K562 (cell line): ENCODE measurements around the gene MICALL2. TPM values are rescaled to one million over a fixed set of nuclear protein-coding genes. Genes with fewer than 3 reads are reported as not detected.
A peak's percentile ranks its signal among the peaks of the same experiment; 100 is the strongest.

ENCODE experiments used
- ARID1B ChIP-seq: fragments of 450-650 bp; IDR thresholded peaks from 2 replicates; pipeline ENCODE4 v1.6.1; 2016; ENCODE audit warnings: antibody characterized with exemption, mild to moderate bottlenecking, inconsistent platforms
- BCOR ChIP-seq: fragments of 450-650 bp; IDR thresholded peaks from 2 replicates; pipeline ENCODE4 v1.6.1; 2016
- CHCHD3 ChIP-seq: fragments of 250-450 bp; sonication (Bioruptor Pico); IDR thresholded peaks from 2 replicates; pipeline ENCODE4 v2.1.2; 2022; ENCODE audit warnings: mild to moderate bottlenecking
- HES1 ChIP-seq: fragments of 450-650 bp; IDR thresholded peaks from 2 replicates; pipeline ENCODE4 v1.6.1; 2016; ENCODE audit warnings: low read depth, mild to moderate bottlenecking, moderate library complexity
- KDM1A ChIP-seq, 2 experiments: fragments of 450-650 bp; IDR thresholded peaks; 2 replicates each; pipeline ENCODE4 v1.6.1; 2016; ENCODE audit warnings: mild to moderate bottlenecking in 2 of 2
- KLF6 ChIP-seq: fragments of 250-450 bp; sonication (Bioruptor Pico); IDR thresholded peaks from 2 replicates; pipeline ENCODE4 v1.4.0; 2020; ENCODE audit warnings: mild to moderate bottlenecking, moderate library complexity, borderline replicate concordance
- MTF1 ChIP-seq: fragments of 250-450 bp; sonication (Bioruptor Pico); IDR thresholded peaks from 2 replicates; pipeline ENCODE4 v1.9.0; 2021; ENCODE audit warnings: moderate library complexity, mild to moderate bottlenecking, inconsistent platforms, borderline replicate concordance
- NR4A1 ChIP-seq, 2 experiments: fragments of 250-450 bp in 1 of 2; fragments of 450-650 bp in 1 of 2; sonication (Bioruptor Pico) in 1 of 2; IDR thresholded peaks; 2 replicates each; pipeline versions ENCODE4 v1.4.0 to v1.6.1; 2016 to 2020; ENCODE audit warnings: mild to moderate bottlenecking in 2 of 2, missing compliant biosample characterization in 1 of 2, missing genetic modification characterization in 1 of 2, moderate library complexity in 1 of 2
- PHF20 ChIP-seq: fragments of 450-650 bp; IDR thresholded peaks from 2 replicates; pipeline ENCODE4 v1.6.1; 2018; ENCODE audit not compliant: partially characterized antibody
- POU5F1 ChIP-seq: fragments of 150-350 bp; IDR thresholded peaks from 2 replicates; pipeline ENCODE4 v1.6.1; 2014; ENCODE audit warnings: borderline replicate concordance, low read length, low read depth, mild to moderate bottlenecking; ENCODE audit not compliant: partially characterized antibody
- PTTG1 ChIP-seq: fragments of 450-650 bp; IDR thresholded peaks from 2 replicates; pipeline ENCODE4 v1.6.1; 2016; ENCODE audit warnings: low read depth, mild to moderate bottlenecking, missing genetic modification characterization, missing compliant biosample characterization
- SMARCE1 ChIP-seq: fragments of 450-650 bp; IDR thresholded peaks from 2 replicates; pipeline ENCODE4 v1.7.1; 2016; ENCODE audit warnings: mild to moderate bottlenecking
- TAF15 ChIP-seq: fragments of 200-400 bp; formaldehyde crosslinking; IDR thresholded peaks from 2 replicates; pipeline ENCODE4 v1.6.1; 2017; ENCODE audit warnings: mild to moderate bottlenecking, low read depth, low read length, moderate library complexity
- TCF7L2 ChIP-seq: fragments of 150-350 bp; IDR thresholded peaks from 2 replicates; pipeline ENCODE4 v1.6.1; 2016; ENCODE audit warnings: low read depth, mild to moderate bottlenecking, low read length, moderate library complexity
- ZNF134 ChIP-seq: fragments of 250-450 bp; sonication (Bioruptor Pico); conservative IDR thresholded peaks from 2 replicates; pipeline ENCODE4 v1.4.0; 2020
- ZNF316 ChIP-seq: fragments of 450-650 bp; IDR thresholded peaks from 2 replicates; pipeline ENCODE4 v1.6.1; 2016
- ZNF592 ChIP-seq: fragments of 450-650 bp; IDR thresholded peaks from 2 replicates; pipeline ENCODE4 v1.6.1; 2017; ENCODE audit warnings: antibody characterized with exemption, mild to moderate bottlenecking
- ZNF696 ChIP-seq: fragments of 250-450 bp; sonication (Bioruptor Pico); conservative IDR thresholded peaks from 2 replicates; pipeline ENCODE4 v1.4.0; 2020; ENCODE audit warnings: mild to moderate bottlenecking, moderate library complexity
- ZNF717 ChIP-seq: fragments of 250-450 bp; sonication (Bioruptor Pico); IDR thresholded peaks from 2 replicates; pipeline ENCODE4 v1.5.0; 2021
- ZNF79 ChIP-seq: fragments of 250-450 bp; sonication (Bioruptor Pico); IDR thresholded peaks from 2 replicates; pipeline ENCODE4 v1.4.0; 2020; ENCODE audit warnings: low read depth, mild to moderate bottlenecking, moderate library complexity
- polyA plus RNA-seq, 8 experiments: library from polyadenylated mRNA; depleted of rRNA in 4 of 8; stranded (reverse) in 5 of 8; unstranded in 3 of 8; fragments of >200 nt; fragmentation: Nextera tagmentation in 2 of 8; fragmentation: Illumina TruSeq in 1 of 8; extraction: Ambion mirVana in 2 of 8; extraction: Trizol in 1 of 8; gene quantifications; 2 replicates each; pipeline versions ENCODE4 v1.2.1 to v1.2.3, GENCODE V29; 2011 to 2014; ENCODE audit warnings: inconsistent platforms in 1 of 8, missing spikeins in 1 of 8
- total RNA-seq, 7 experiments: library from RNA; depleted of rRNA in 6 of 7; stranded (reverse); fragments of >200 nt in 6 of 7; fragmentation: Illumina TruSeq in 2 of 7; extraction: Trizol in 2 of 7; gene quantifications; 2 replicates each; pipeline versions ENCODE4 v1.2.1 to v1.2.3, GENCODE V29; 2011 to 2021; ENCODE audit warnings: low replicate concordance in 1 of 7
- TF ChIP-seq, protein P1 (sequence below): fragments of 450-650 bp; IDR thresholded peaks from one replicate; pipeline ENCODE4 v1.6.1; 2018; ENCODE audit warnings: mild to moderate bottlenecking, moderate library complexity; ENCODE audit not compliant: partially characterized antibody
- TF ChIP-seq, protein P2 (sequence below): fragments of 450-650 bp; formaldehyde crosslinking; IDR thresholded peaks from 2 replicates; pipeline ENCODE4 v1.4.0; 2022; ENCODE audit warnings: missing genetic modification characterization

The MICALL2 gene
- total and polyA plus RNA-seq, 9 of the 15 experiments (the other 6 are each of a cell fraction or from before 2014, with no cell fraction given) = 1.8 to 103 (median 17.0) TPM

- no peak for TF ChIP-seq ZNF592
- TF ChIP-seq ZNF79 (CRISPR knock-in tag) = no peak
- TF ChIP-seq, protein P1, sequence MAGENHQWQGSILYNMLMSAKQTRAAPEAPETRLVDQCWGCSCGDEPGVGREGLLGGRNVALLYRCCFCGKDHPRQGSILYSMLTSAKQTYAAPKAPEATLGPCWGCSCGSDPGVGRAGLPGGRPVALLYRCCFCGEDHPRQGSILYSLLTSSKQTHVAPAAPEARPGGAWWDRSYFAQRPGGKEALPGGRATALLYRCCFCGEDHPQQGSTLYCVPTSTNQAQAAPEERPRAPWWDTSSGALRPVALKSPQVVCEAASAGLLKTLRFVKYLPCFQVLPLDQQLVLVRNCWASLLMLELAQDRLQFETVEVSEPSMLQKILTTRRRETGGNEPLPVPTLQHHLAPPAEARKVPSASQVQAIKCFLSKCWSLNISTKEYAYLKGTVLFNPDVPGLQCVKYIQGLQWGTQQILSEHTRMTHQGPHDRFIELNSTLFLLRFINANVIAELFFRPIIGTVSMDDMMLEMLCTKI = no peak
- peak; percentile 22; the same call in 1 of the 2 replicates for TF ChIP-seq BCOR
- no peak for TF ChIP-seq ZNF696 (CRISPR knock-in tag)
- TF ChIP-seq POU5F1 = no peak
- no peak for TF ChIP-seq TAF15
- no peak for TF ChIP-seq CHCHD3 (CRISPR knock-in tag)
- no peak; the same call in 1 of the 2 replicates for TF ChIP-seq SMARCE1
- no peak for TF ChIP-seq HES1
- TF ChIP-seq ZNF134 (CRISPR knock-in tag) = no peak
- TF ChIP-seq NR4A1 (CRISPR knock-in tag; IDR thresholded peaks at IDR 0.05) = no peak
- TF ChIP-seq NR4A1 (tag; IDR thresholded peaks at IDR 0.05) = no peak
- peak; percentile 55 for TF ChIP-seq ARID1B
- no peak for TF ChIP-seq PTTG1
- no peak for TF ChIP-seq MTF1 (CRISPR knock-in tag)
- no peak for TF ChIP-seq PHF20
- no peak for TF ChIP-seq TCF7L2
- TF ChIP-seq ZNF316 = peak; percentile 81
- no peak for TF ChIP-seq ZNF717 (CRISPR knock-in tag)
- peak in 1 of 2 experiments; percentile 42; a peak in 1 of 4 replicates for TF ChIP-seq KDM1A (IDR thresholded peaks at IDR 0.05)
- TF ChIP-seq KLF6 (CRISPR knock-in tag) = no peak
- TF ChIP-seq, protein P2, sequence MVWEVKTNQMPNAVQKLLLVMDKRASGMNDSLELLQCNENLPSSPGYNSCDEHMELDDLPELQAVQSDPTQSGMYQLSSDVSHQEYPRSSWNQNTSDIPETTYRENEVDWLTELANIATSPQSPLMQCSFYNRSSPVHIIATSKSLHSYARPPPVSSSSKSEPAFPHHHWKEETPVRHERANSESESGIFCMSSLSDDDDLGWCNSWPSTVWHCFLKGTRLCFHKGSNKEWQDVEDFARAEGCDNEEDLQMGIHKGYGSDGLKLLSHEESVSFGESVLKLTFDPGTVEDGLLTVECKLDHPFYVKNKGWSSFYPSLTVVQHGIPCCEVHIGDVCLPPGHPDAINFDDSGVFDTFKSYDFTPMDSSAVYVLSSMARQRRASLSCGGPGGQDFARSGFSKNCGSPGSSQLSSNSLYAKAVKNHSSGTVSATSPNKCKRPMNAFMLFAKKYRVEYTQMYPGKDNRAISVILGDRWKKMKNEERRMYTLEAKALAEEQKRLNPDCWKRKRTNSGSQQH = no peak
Observed at GRCh38 chr7:1397491-1398327, 61.6 kb downstream of the MICALL2 start (continued).
